Cardiac muscle cell (in vitro differentiated cells and primary cell): Measurements from ENCODE around the gene SLC9A3. TPM values are rescaled to one million over a fixed set of nuclear protein-coding genes. Genes with fewer than 3 reads are reported as not detected.

Experiments
- DNase-seq, 2 donors: peaks; one replicate each; pipeline versions ENCODE4 v3.0.0 to v3.0.0-alpha.2; 2010 to 2017; ENCODE audit warnings: low read depth in 1 of 2, low spot score in 1 of 2
- H3K27ac ChIP-seq: fragments of 200-600 bp; sonication (generic); 2 replicates; pipeline ENCODE4 v1.5.1; 2016
- H3K27me3 ChIP-seq: fragments of 200-600 bp; sonication (generic); 2 replicates; pipeline ENCODE4 v1.6.0; 2016; ENCODE audit warnings: control low read depth
- H3K36me3 ChIP-seq: fragments of 200-600 bp; sonication (generic); 2 replicates; pipeline ENCODE4 v1.5.1; 2016; ENCODE audit warnings: control low read depth
- H3K4me1 ChIP-seq: fragments of 200-600 bp; sonication (generic); 2 replicates; pipeline ENCODE4 v1.8.1; 2017; ENCODE audit warnings: low read depth, mild to moderate bottlenecking, mixed run types
- H3K4me3 ChIP-seq: fragments of 200-600 bp; sonication (generic); 2 replicates; pipeline ENCODE4 v1.5.1; 2016; ENCODE audit warnings: mild to moderate bottlenecking
- H3K9me3 ChIP-seq: fragments of 200-600 bp; sonication (generic); 2 replicates; pipeline ENCODE4 v1.5.1; 2017; ENCODE audit warnings: low read depth, mild to moderate bottlenecking, control low read depth
- polyA plus RNA-seq: library from polyadenylated mRNA; unstranded; fragments of >200 nt; fragmentation: Nextera tagmentation; extraction: Ambion mirVana; gene quantifications from 2 replicates; pipeline ENCODE4 v1.2.1, GENCODE V29; 2016
- total RNA-seq: library from RNA; depleted of rRNA; stranded (reverse); fragments of >200 nt; gene quantifications from 2 replicates; pipeline ENCODE4 v1.2.3, GENCODE V29; 2016
- TF ChIP-seq, protein P1 (sequence below): IDR thresholded peaks from 2 replicates; pipeline ENCODE4 v1.5.1; 2012; ENCODE audit warnings: low read depth, mild to moderate bottlenecking, low read length

The SLC9A3 gene
- total and polyA plus RNA-seq, 2 experiments from 2014 or later = 4.8 to 15.3 TPM

DNA sequence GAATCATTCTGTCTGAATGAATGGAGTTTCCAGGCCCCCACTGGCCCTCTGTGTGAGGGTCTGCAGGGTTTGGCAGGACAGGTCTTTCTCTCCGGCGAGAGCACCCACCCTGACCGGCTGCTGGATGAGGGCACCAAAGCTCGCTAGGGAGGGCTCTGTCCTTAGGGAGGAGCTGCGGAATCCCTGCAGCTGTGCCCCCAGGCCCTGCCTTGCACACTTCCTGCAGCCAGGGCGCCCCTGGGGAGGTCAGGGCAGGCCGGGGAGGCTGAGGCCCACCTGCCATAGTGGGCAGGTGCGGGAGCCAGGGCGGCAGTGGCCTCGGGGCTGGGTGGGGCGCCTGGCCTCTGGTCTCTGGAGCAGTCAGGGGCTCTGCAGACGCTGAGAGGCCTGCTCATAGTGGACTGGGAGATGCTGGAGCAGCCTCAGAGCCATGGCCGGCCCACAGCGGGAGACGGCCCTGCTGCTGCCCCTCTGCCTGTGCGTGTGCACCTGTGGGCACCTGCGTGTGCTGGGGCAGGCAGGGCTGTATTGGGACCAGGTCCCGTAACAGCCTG is 45.2 kb downstream of the SLC9A3 start:
- no peaks in the 10 kb centered on the region for H3K36me3 ChIP-seq
- DNase-seq = no peak
- H3K27me3 ChIP-seq = peaks cover 18% of the 10 kb centered on the region
- TF ChIP-seq, protein P1, sequence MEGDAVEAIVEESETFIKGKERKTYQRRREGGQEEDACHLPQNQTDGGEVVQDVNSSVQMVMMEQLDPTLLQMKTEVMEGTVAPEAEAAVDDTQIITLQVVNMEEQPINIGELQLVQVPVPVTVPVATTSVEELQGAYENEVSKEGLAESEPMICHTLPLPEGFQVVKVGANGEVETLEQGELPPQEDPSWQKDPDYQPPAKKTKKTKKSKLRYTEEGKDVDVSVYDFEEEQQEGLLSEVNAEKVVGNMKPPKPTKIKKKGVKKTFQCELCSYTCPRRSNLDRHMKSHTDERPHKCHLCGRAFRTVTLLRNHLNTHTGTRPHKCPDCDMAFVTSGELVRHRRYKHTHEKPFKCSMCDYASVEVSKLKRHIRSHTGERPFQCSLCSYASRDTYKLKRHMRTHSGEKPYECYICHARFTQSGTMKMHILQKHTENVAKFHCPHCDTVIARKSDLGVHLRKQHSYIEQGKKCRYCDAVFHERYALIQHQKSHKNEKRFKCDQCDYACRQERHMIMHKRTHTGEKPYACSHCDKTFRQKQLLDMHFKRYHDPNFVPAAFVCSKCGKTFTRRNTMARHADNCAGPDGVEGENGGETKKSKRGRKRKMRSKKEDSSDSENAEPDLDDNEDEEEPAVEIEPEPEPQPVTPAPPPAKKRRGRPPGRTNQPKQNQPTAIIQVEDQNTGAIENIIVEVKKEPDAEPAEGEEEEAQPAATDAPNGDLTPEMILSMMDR = no peak
- H3K9me3 ChIP-seq = no peaks in the 10 kb centered on the region
- no peak overlapping the region for H3K27ac ChIP-seq
- H3K4me3 ChIP-seq = no peak overlapping the region
- peaks cover 5% of the 10 kb centered on the region for H3K4me1 ChIP-seq

DNA sequence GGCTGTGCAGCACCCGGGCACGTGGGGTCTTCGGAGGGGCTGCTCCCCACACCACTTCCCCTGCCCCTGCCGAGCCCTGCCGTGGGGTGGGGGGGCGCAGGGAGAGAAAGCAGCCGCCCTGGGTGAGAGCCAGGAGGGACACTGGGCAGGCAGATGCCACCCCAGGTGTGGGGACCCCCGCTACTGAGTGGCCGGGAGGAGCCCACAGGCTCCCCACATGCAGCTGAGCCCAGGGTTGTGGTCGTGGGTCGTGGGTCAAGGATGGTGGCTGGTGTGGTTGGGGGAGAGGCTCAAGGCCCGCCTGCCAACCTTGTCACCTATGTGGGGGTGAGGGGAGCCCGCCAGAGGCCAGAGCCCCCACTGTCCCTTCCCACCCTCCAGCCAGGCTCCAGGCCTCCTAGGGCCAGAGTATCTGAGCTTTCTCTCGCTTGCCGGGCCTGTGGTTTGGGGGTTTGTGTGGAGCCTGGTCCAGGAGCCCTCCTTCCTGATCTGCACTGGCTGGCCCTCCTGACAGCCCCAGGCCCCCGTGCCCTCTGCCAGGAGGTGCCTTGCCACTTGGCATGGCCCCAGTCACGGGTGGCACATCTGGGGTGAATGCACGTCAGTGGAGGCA is 45.8 kb downstream of the SLC9A3 start:
- Histone ChIP-seq H3K36me3 (no peaks in the 10 kb centered on the region), H3K27me3 (peaks cover 18% of the 10 kb centered on the region), H3K4me1 (peaks cover 5% of the 10 kb centered on the region), H3K27ac (no peak overlapping the region), H3K4me3 (no peak overlapping the region), H3K9me3 (no peaks in the 10 kb centered on the region)
- TF ChIP-seq, protein P1 = no peak
- DNase-seq = no peak

DNA sequence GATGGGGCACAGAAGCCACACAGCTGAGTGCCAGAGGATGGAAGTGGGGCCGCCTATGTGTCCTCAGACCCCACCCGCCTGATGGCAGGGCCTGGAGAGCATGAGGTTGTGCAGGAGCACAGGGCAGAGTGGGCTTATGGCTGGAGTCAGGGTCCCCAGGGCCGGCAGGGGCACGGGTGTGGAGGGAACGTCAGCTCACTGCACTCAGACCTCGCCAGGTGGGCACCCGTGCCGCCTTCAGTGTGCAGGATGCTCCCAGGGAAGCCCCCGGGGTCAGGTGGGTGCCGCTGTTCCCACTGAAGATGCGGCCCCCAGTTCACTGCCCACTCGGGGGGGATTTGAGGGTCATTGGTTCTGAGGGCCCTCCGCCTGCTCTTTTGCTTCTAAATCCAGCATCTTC is 46.4 kb downstream of the SLC9A3 start:
- peaks cover 5% of the 10 kb centered on the region for H3K4me1 ChIP-seq
- DNase-seq = no peak
- TF ChIP-seq, protein P1 = no peak

GRCh38 chr5:477247-477646 is 47.0 kb downstream of the SLC9A3 start:
- no peaks in the 10 kb centered on the region for H3K9me3 ChIP-seq
- H3K4me3 ChIP-seq = no peak overlapping the region
- H3K27me3 ChIP-seq = peaks cover 18% of the 10 kb centered on the region
- TF ChIP-seq, protein P1 = no peak
- no peaks in the 10 kb centered on the region for H3K36me3 ChIP-seq
- H3K27ac ChIP-seq = no peak overlapping the region
- peaks cover 8% of the 10 kb centered on the region for H3K4me1 ChIP-seq
- DNase-seq = no peak

More for the DNA sequence above, 46.4 kb downstream of the SLC9A3 start:
- H3K36me3 ChIP-seq = no peaks in the 10 kb centered on the region
- no peak overlapping the region for H3K27ac ChIP-seq
- H3K27me3 ChIP-seq = peaks cover 18% of the 10 kb centered on the region
- H3K4me3 ChIP-seq = no peak overlapping the region
- H3K9me3 ChIP-seq = no peaks in the 10 kb centered on the region

GRCh38 chr5:476814-477175 is 47.5 kb downstream of the SLC9A3 start:
- no peak overlapping the region for H3K4me3 ChIP-seq
- H3K27me3 ChIP-seq = peaks cover 18% of the 10 kb centered on the region
- TF ChIP-seq, protein P1 = no peak
- no peak for DNase-seq
- no peaks in the 10 kb centered on the region for H3K36me3 ChIP-seq
- H3K4me1 ChIP-seq = peaks cover 13% of the 10 kb centered on the region
- H3K9me3 ChIP-seq = no peaks in the 10 kb centered on the region
- no peak overlapping the region for H3K27ac ChIP-seq
